ENCODE measurements around the gene EPC1.
A peak's percentile ranks its signal among the peaks of the same experiment; 100 is the strongest.
"Not testable (repeated sequence)": the region's sequence is repeated elsewhere in the genome, so short reads cannot be mapped to it uniquely, and the experiment has no call there.

Gene EPC1

DNA sequence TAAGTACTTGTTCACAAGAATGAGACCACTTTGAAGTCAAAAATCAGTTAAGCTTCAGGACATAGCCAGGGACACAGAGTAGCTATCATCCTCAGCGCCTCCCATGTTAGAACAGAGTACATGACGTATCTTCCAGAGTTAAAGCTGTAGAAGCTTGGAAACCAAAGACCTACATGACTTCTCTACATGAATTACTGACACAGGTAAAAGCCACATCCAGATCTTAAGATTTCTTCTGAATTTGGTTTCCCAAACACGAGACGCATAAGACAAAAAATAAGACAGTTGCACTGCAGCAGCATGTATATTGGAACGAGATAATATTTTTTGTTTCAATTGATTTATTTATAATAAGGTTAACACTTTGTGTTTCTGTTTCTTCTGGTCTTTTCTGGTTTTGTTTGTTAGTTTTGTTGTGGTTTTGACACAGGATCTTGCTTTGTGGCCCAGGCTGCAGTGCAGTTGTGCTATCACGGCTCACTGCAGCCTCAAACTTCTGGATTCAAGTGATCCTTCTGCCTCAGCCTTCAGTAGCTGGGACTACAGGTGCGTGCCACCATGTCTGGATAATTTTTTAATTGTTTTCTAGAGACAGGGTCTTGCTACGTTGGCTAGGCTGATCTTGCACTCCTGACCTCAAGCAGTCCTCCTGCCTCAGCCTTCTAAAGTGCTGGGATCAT, 10.2 kb upstream of the EPC1 start:
- no peaks in the 10 kb centered on the region for H3K36me3 ChIP-seq (ENCODE audit: control insufficient read depth, insufficient read depth, low read length)
- H3K4me3 ChIP-seq (ENCODE audit: low read depth, low read length): no peak overlapping the region
- no peak overlapping the region for H2AFZ ChIP-seq
- TF ChIP-seq, protein P1, sequence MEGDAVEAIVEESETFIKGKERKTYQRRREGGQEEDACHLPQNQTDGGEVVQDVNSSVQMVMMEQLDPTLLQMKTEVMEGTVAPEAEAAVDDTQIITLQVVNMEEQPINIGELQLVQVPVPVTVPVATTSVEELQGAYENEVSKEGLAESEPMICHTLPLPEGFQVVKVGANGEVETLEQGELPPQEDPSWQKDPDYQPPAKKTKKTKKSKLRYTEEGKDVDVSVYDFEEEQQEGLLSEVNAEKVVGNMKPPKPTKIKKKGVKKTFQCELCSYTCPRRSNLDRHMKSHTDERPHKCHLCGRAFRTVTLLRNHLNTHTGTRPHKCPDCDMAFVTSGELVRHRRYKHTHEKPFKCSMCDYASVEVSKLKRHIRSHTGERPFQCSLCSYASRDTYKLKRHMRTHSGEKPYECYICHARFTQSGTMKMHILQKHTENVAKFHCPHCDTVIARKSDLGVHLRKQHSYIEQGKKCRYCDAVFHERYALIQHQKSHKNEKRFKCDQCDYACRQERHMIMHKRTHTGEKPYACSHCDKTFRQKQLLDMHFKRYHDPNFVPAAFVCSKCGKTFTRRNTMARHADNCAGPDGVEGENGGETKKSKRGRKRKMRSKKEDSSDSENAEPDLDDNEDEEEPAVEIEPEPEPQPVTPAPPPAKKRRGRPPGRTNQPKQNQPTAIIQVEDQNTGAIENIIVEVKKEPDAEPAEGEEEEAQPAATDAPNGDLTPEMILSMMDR (IDR thresholded peaks at IDR 0.05): no peak
- H3K9ac ChIP-seq: no peak overlapping the region
- peaks cover 64% of the 10 kb centered on the region for H3K79me2 ChIP-seq
- peaks cover 10% of the 10 kb centered on the region for H3K4me1 ChIP-seq
- no peaks in the 10 kb centered on the region for H3K27me3 ChIP-seq (ENCODE audit: control insufficient read depth, insufficient read depth, low read length)
- no peaks in the 10 kb centered on the region for H3K9me3 ChIP-seq (ENCODE audit: control insufficient read depth, low read length)
- H3K27ac ChIP-seq: no peak overlapping the region
- no peak overlapping the region for H3K4me2 ChIP-seq (ENCODE audit: low read length)

DNA sequence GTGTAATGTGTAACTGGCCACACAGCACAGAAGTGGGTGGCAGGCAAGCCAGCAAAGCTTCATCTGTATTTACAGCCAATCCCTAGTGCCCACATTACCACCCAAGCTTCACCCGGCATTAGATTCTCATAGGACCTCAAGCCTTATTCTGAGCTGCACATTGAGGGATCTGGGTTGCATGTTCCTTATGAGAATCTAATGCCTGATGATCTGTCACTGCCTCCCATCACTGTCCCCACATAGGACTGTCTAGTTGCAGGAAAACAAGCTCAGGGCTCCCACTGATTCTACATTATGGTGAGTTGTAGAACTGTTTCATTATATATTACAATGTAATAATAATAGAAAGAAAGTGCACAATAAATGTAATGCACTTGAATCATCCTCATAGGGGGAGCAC, 7.7 kb upstream of the EPC1 start:
- H2AFZ ChIP-seq; H3K27me3 ChIP-seq (ENCODE audit: control insufficient read depth, insufficient read depth, low read length); H3K9ac ChIP-seq; H3K9me3 ChIP-seq (ENCODE audit: control insufficient read depth, low read length); H3K4me3 ChIP-seq (ENCODE audit: low read depth, low read length); H3K36me3 ChIP-seq (ENCODE audit: control insufficient read depth, insufficient read depth, low read length); H3K27ac ChIP-seq; H3K4me2 ChIP-seq (ENCODE audit: low read length): not testable (repeated sequence)
- peaks cover 44% of the 10 kb centered on the region for H3K79me2 ChIP-seq
- peaks cover 11% of the 10 kb centered on the region for H3K4me1 ChIP-seq

DNA sequence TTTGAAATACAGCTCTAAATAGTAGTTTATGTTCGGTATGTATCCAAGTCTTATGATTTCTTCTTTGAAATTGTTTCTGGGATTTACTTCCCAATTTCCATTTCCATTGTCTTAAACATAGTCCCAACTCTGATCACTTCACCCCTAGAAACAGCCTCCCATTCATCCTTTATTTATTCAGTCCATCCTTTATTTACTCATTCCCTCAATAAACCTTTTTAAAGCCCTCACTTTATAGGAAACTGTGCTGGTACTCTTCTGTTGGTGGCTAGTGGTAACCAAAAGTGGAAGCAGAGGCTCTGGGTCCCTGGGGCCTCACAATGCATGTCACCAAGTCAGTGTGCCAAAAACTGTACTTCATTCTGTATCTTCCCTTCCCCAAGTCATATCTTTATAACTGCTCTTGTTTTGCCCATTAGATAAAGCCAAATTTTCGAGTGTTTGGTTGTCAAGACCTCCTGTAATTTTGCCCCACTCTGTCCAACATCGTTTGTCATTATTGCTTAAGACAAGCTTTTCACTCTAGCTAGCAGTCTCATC, 3.9 kb upstream of the EPC1 start:
- Histone ChIP-seq H2AFZ (no peak overlapping the region), H3K27me3 (ENCODE audit: control insufficient read depth, insufficient read depth, low read length) (no peaks in the 10 kb centered on the region), H3K4me1 (peaks cover 16% of the 10 kb centered on the region), H3K4me3 (ENCODE audit: low read depth, low read length) (no peak overlapping the region), H3K79me2 (peaks cover 17% of the 10 kb centered on the region), H3K9ac (no peak overlapping the region), H3K9me3 (ENCODE audit: control insufficient read depth, low read length) (no peaks in the 10 kb centered on the region), H3K36me3 (ENCODE audit: control insufficient read depth, insufficient read depth, low read length) (no peaks in the 10 kb centered on the region), H3K4me2 (ENCODE audit: low read length) (no peak overlapping the region), H3K27ac (no peak overlapping the region)
- TF ChIP-seq, protein P1 (IDR thresholded peaks at IDR 0.05): no peak

DNA sequence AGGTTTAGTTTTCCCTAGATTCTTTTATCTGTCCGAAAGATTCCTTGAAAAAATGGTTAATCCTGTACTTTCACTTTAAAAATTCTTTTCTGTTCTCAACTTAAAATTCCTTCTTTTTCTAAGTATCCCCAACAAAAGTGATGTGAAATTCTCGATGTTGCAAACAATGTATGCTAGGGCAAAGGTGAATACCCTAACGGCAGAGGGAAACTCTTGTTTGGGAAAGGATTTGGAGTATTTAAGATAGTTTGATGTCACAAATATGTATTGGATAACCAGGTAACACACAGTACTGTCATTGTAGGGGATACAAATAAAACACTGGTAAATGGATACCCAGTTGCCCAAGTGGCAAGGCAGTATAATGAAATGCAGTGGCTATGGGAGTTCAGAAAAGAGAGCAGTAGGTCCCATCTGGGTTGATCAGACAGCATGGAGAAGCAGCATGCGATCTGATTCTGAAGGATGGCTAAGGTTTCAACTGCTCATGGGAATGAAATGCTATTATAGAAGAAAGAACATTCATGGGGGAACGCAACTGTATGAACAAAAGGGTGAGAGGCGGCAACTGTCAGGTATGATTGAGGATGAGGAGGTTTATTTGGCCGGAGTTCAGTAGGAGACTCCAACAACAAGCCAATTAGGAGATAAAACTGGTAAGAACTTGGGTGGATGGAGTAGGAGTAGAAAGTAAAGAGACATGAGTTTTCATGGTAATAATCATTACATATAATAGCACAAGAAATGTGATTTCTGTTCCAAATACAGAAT, 3.2 kb upstream of the EPC1 start:
- Histone ChIP-seq H2AFZ (no peak overlapping the region), H3K4me1 (peaks cover 21% of the 10 kb centered on the region), H3K36me3 (ENCODE audit: control insufficient read depth, insufficient read depth, low read length) (no peaks in the 10 kb centered on the region), H3K4me3 (ENCODE audit: low read depth, low read length) (peak overlapping the region; percentile 12), H3K9ac (no peak overlapping the region), H3K4me2 (ENCODE audit: low read length) (no peak overlapping the region), H3K79me2 (peaks cover 18% of the 10 kb centered on the region), H3K27me3 (ENCODE audit: control insufficient read depth, insufficient read depth, low read length) (no peaks in the 10 kb centered on the region), H3K27ac (no peak overlapping the region), H3K9me3 (ENCODE audit: control insufficient read depth, low read length) (no peaks in the 10 kb centered on the region)
- TF ChIP-seq, protein P1 (IDR thresholded peaks at IDR 0.05): no peak

DNA sequence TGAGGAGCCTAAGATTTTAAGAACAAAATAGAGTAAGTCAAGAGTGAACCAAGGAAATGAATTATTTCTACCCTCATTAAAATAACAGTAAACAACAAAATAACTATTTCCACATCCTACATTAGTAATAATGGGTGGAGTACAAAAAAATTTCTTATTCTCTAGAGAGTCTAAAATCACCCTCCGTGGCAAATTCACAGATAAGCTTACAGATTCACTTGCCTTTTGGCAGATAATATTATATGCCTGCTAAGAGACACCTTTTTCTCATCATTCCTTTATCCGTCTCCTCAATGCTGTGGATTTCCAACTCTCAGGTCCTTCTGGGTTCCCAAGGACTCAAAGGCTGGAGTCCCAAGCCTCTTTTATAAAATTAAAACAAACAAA, 2.2 kb upstream of the EPC1 start:
- H3K36me3 ChIP-seq (ENCODE audit: control insufficient read depth, insufficient read depth, low read length): no peaks in the 10 kb centered on the region
- no peaks in the 10 kb centered on the region for H3K27me3 ChIP-seq (ENCODE audit: control insufficient read depth, insufficient read depth, low read length)
- H3K9me3 ChIP-seq (ENCODE audit: control insufficient read depth, low read length): no peaks in the 10 kb centered on the region
- no peak overlapping the region for H3K27ac ChIP-seq
- H3K4me3 ChIP-seq (ENCODE audit: low read depth, low read length): no peak overlapping the region
- no peak overlapping the region for H2AFZ ChIP-seq
- no peak overlapping the region for H3K4me2 ChIP-seq (ENCODE audit: low read length)
- TF ChIP-seq, protein P1 (IDR thresholded peaks at IDR 0.05): no peak
- peaks cover 23% of the 10 kb centered on the region for H3K4me1 ChIP-seq
- H3K9ac ChIP-seq: no peak overlapping the region
- H3K79me2 ChIP-seq: peaks cover 15% of the 10 kb centered on the region

Measured in parathyroid adenoma (tissue), 2 donors.